ENCODE results near the gene SHB. TPM values are rescaled to one million over a fixed set of nuclear protein-coding genes. Genes with fewer than 3 reads are reported as not detected.
A peak's percentile ranks its signal among the peaks of the same experiment; 100 is the strongest.

Gene SHB
- total RNA-seq, 1 donor from 2014 or later, result 16.7 TPM

GRCh38 chr9:38018958-38019602, 49.9 kb downstream of the SHB start:
- DNase-seq (ENCODE audit: extremely low spot score, unreplicated experiment), result no peak
- H3K4me1 Mint-ChIP-seq (ENCODE audit: unreplicated experiment), result peaks cover 69% of the 10 kb centered on the region
- no peaks in the 10 kb centered on the region for H3K36me3 Mint-ChIP-seq (ENCODE audit: unreplicated experiment)
- H3K9me3 Mint-ChIP-seq (ENCODE audit: unreplicated experiment), result no peaks in the 10 kb centered on the region
- no peaks in the 10 kb centered on the region for H3K27me3 Mint-ChIP-seq (ENCODE audit: unreplicated experiment)
- TF ChIP-seq CTCF (IDR thresholded peaks at IDR 0.05), result no peak
- peak overlapping the region; percentile 91 for H3K27ac Mint-ChIP-seq (ENCODE audit: unreplicated experiment)
- peak overlapping the region; percentile 34 for H3K4me3 Mint-ChIP-seq (ENCODE audit: unreplicated experiment)

- Mint-ChIP-seq H3K4me3 (ENCODE audit: unreplicated experiment) (peak overlapping the region; percentile 34), H3K27me3 (ENCODE audit: unreplicated experiment) (no peaks in the 10 kb centered on the region), H3K27ac (ENCODE audit: unreplicated experiment) (peak overlapping the region; percentile 91), H3K4me1 (ENCODE audit: unreplicated experiment) (peaks cover 63% of the 10 kb centered on the region), H3K9me3 (ENCODE audit: unreplicated experiment) (no peaks in the 10 kb centered on the region), H3K36me3 (ENCODE audit: unreplicated experiment) (no peaks in the 10 kb centered on the region)
- TF ChIP-seq CTCF (IDR thresholded peaks at IDR 0.05), result no peak
- DNase-seq (ENCODE audit: extremely low spot score, unreplicated experiment), result no peak
These were observed 50.6 kb downstream of the SHB start for GRCh38 chr9:38018241-38018957.

- no peaks in the 10 kb centered on the region for H3K9me3 Mint-ChIP-seq (ENCODE audit: unreplicated experiment)
- no peak for TF ChIP-seq CTCF (IDR thresholded peaks at IDR 0.05)
- H3K4me3 Mint-ChIP-seq (ENCODE audit: unreplicated experiment), result no peak overlapping the region
- no peaks in the 10 kb centered on the region for H3K27me3 Mint-ChIP-seq (ENCODE audit: unreplicated experiment)
- H3K4me1 Mint-ChIP-seq (ENCODE audit: unreplicated experiment), result peaks cover 57% of the 10 kb centered on the region
- peak overlapping the region; percentile 91 for H3K27ac Mint-ChIP-seq (ENCODE audit: unreplicated experiment)
- DNase-seq (ENCODE audit: extremely low spot score, unreplicated experiment), result no peak
- no peaks in the 10 kb centered on the region for H3K36me3 Mint-ChIP-seq (ENCODE audit: unreplicated experiment)
These were observed 51.2 kb downstream of the SHB start for GRCh38 chr9:38017885-38018186.

GRCh38 chr9:38017149-38017884, 51.7 kb downstream of the SHB start:
- H3K9me3 Mint-ChIP-seq (ENCODE audit: unreplicated experiment), result no peaks in the 10 kb centered on the region
- no peak overlapping the region for H3K4me3 Mint-ChIP-seq (ENCODE audit: unreplicated experiment)
- H3K36me3 Mint-ChIP-seq (ENCODE audit: unreplicated experiment), result no peaks in the 10 kb centered on the region
- no peaks in the 10 kb centered on the region for H3K27me3 Mint-ChIP-seq (ENCODE audit: unreplicated experiment)
- H3K27ac Mint-ChIP-seq (ENCODE audit: unreplicated experiment), result peak overlapping the region; percentile 91
- peaks cover 52% of the 10 kb centered on the region for H3K4me1 Mint-ChIP-seq (ENCODE audit: unreplicated experiment)
- peak; percentile 64 for TF ChIP-seq CTCF (IDR thresholded peaks at IDR 0.05)
- no peak for DNase-seq (ENCODE audit: extremely low spot score, unreplicated experiment)

All from osteocyte (in vitro differentiated cells).